HT1080 (cell line): ENCODE data around the gene CFAP58. TPM values are rescaled to one million over a fixed set of nuclear protein-coding genes. Genes with fewer than 3 reads are reported as not detected.

ENCODE experiments used
- DNase-seq: peaks from one replicate; pipeline ENCODE4 v3.0.0-alpha.2; 2015; ENCODE audit warnings: low read depth
- total RNA-seq: library from RNA; depleted of rRNA; stranded (reverse); fragments of >200 nt; shearing (Covaris generic); gene quantifications from 2 replicates; pipeline ENCODE4 v1.2.3, GENCODE V29; 2014

Gene CFAP58
- total RNA-seq, 1 experiment from 2014 or later: 0.58 TPM

- no peak for DNase-seq
These were observed 19.1 kb upstream of the CFAP58 start for GRCh38 chr10:104334561-104334960.

GRCh38 chr10:104334965-104335650 lies 18.5 kb upstream of the CFAP58 start:
- peak; percentile 19 for DNase-seq

DNA sequence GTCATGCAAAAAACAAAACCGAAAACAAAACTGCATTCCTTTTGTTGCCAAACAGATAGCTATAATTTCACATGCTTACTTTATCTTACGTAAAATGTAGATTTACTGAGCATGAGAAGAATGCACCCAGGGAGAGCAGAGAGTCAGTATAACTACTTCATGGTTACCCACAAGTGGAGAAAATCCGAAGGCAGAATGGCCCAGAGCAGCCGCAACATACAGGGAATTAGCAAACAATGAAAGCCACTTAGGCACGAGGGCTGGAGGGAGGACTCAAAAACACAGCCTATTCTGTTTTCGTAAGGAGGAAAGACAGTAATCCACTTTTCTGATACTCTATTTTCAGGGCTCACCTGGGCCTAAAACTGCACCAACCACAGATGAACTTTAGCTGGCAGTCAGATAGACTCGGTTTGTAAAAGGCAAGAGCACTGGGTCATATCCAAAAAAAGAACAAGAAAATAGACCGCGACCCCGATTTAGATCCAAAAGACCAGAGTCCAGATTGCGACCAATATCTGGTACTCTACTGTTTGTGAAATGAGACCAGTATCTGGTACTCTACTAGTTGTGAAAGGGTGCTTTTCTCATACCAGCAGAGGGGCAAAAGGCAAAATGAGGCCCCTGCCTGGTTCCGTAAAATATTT lies 16.7 kb upstream of the CFAP58 start:
- no peak for DNase-seq

GRCh38 chr10:104337521-104337984 lies 16.1 kb upstream of the CFAP58 start:
- no peak for DNase-seq

GRCh38 chr10:104337985-104338735 lies 15.5 kb upstream of the CFAP58 start, which contains the start of gene ITPRIP:
TSS of gene ITPRIP (minus strand) at chr10:104338465. CDS start at chr10:104316051, 22,414 bp downstream.
- peak; percentile 92 for DNase-seq

DNA sequence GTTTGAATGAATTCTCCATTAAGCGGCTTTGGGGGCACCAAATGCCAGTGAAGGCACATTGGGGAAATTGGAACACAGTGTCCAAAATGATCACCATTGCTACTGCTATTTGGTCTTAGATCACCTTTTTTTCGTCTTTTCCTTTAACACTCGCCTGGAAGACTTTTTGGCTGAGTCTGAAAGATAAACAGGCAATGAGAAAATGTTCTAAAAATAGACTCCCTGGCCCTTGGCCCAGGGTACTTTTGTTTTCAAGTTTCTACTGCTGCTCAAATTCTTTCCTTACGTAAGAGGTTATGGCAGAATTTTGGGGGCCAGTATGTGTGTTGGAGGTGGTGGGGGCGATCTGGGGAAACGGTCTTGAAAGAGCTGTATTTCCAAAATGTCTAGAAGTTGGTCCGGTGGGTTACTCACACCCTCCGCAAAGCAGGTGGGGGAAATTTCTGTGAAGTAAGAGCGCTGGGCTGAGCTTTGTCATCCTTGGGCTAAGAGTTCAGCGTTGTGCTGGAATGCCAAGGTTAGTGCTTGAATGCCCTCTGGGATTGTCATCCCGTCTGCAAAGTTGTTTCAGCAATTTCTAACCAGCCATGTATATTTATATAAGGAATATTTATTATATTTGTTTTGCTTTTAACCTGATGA lies 14.0 kb upstream of the CFAP58 start:
- peak; percentile 62 for DNase-seq

GRCh38 chr10:104340111-104340526 lies 13.5 kb upstream of the CFAP58 start:
- no peak for DNase-seq

DNA sequence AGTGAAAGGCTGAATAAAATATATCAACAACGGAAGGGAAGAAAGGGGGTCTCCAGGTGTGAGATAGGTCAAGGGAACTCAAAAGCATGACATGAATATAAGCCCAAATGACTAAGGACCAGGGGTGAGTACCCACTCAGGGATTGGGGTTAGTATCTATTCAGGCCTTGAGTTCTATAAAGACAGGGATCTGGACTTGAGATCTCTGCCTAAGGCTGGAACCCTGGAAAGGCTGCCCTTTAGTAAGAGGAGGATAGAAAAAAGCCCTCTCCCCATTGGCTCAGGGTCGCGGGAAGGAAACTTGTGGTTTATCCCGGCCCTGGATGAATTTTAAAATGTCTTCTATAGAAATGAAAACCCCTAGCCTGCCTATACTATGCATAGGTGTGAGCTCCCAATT lies 13.0 kb upstream of the CFAP58 start:
- no peak for DNase-seq

- DNase-seq: peak; percentile 64
These were observed 10.7 kb upstream of the CFAP58 start for GRCh38 chr10:104342941-104343411.

DNA sequence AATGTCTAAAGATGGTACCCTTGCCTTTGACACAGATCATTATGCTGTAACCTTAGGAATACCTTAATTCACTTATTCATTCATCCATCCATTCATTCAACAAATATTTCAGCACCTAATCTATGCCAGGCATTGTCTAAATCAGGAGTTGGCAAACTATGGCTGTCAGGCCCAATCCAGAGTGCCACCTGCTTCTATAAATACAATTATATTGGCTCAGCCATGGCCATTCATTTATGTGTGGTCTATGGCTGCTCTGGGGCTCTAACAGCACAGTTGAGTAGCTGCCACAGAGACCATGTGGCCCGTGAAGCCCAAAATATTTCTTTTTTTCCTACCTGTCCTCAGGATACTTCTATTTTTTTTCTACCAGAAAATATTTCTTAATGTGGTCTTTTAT lies 9.4 kb upstream of the CFAP58 start:
- no peak for DNase-seq

- DNase-seq: no peak
These were observed 8.1 kb upstream of the CFAP58 start for GRCh38 chr10:104345515-104345914.

- no peak for DNase-seq
These were observed 7.7 kb upstream of the CFAP58 start for GRCh38 chr10:104345941-104346340.

DNA sequence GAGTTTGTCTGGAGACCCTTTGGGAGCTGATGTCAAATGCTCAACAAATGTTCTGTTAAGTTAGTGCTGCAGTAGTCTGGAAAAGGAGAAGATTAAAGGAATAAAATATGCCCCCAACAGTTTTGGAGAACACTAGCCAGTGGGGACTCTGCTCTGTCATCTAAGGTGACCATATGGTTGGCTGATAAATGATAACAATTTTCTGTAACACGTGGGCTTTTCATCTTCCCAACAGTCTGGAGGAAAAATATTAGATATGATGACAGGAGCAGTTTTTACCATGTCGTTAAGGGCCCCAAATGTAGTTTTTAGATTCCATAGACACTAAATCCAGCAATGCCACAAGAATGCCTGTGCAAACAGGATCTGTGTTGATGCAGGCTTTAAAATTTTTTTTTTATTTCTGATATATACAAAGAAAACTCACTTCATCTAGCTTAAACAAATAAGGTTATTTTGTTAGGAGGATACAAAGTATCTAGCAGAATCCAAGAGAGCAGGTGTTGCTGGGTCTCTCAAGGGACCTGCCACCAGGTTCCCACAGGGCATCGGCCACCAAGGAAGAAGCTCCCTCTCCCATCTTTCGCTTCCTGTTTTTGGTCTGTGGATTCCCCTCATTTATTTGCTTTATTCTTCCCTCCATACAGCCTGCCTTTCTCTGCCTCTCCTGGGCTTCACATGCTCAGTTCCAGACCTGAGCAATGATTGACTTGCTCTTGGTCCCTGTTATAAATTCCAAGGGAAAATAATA lies 6.2 kb upstream of the CFAP58 start:
- DNase-seq: no peak

DNA sequence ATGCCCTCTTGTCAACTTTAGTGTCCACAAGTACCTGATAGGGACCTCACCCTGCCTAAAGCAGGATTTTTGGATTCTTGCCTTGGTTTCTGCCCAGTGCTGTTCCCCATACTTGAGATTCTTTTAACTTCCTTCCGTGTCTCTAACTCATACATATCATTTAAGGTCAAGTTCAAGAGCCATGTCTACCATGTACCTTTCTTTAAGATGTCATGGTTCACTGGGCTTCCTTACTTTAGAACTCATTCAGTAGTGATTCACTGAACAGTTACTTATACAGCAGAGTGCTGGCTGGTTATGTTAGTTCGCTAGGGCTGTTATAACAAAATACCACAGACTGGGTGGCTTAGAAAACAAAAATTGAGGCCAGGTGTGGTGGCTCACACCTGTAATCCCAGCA lies 5.0 kb upstream of the CFAP58 start:
- no peak for DNase-seq

GRCh38 chr10:104349623-104350126 lies 4.0 kb upstream of the CFAP58 start:
- peak; percentile 64 for DNase-seq

GRCh38 chr10:104350127-104350635 lies 3.5 kb upstream of the CFAP58 start:
- DNase-seq: peak; percentile 71

- DNase-seq: peak; percentile 80
These were observed 2.5 kb upstream of the CFAP58 start for GRCh38 chr10:104351061-104351702.

GRCh38 chr10:104351919-104352318 lies 1.7 kb upstream of the CFAP58 start:
- DNase-seq: no peak

GRCh38 chr10:104359811-104360210 lies 6.2 kb downstream of the CFAP58 start:
- DNase-seq: no peak

DNA sequence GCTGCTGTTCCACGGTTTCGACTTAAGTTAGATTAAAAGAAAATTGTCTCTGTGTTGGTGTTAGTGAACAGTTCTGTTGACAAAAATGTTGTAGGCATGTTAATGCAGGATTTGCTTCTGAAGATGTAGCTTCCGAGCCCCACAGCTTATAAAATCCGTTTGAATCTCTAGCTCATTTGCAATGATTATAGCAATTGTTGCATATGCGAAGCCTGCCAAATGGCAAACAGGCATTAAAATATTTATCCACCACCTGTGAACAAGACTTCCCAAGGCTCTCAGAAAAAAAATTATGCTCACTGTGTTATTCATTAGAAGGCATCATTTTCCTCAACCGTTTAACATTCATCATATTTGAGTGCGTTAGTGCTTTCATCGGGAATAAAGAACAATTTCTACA lies 14.3 kb downstream of the CFAP58 start:
- no peak for DNase-seq
